ENCODE data around the gene DPRX.
"Not testable (repeated sequence)": the region's sequence is repeated elsewhere in the genome, so short reads cannot be mapped to it uniquely, and the experiment has no call there.

Gene DPRX

GRCh38 chr19:53646144-53646543, 14.3 kb downstream of the DPRX start:
- no peak for DNase-seq (ENCODE audit: low read depth in 2 of 2)

GRCh38 chr19:53647350-53647749, 15.6 kb downstream of the DPRX start:
- DNase-seq (ENCODE audit: low read depth in 2 of 2) = no peak

- no peak for DNase-seq (ENCODE audit: low read depth in 2 of 2)
These were observed 16.0 kb downstream of the DPRX start for GRCh38 chr19:53647792-53648191.

DNA sequence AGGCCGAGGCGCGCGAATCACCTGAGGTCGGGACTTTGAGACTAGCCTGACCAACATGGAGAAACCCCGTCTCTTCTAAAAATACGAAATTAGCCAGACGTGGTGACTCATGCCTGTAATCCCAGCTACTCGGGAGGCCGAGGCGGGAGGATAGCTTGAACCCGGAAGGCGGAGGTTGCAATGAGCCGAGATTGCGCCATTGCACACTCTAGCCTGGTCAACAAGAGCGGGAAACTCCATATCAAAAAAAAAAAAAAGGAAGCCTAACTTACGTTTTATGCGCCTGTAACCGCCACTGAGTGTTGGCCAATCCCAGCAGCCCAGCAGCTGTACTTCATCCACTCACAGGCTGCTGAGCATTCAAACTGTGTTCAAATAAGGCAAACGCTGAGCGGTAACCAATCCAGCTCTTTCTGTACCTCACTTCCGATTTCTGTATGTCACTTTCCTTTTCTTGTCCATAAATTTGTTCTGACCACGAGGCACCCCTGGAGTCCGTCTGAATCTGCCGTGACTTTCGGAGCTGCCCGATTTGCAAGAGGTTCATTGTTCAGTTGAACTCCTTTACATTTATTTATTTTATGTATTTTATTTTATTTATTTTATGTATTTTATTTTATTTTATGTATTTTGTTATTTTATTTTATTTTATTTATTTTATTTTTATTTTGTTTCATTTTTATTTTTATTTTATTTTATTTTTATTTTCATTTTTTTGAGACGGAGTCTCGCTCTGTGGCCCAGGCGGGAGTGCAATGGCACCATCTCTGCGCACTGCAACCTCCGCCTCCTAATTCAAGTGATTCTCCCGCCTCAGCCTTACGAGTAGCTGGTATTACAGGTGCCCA, 18.2 kb downstream of the DPRX start:
- DNase-seq (ENCODE audit: low read depth in 2 of 2) = no peak

DNA sequence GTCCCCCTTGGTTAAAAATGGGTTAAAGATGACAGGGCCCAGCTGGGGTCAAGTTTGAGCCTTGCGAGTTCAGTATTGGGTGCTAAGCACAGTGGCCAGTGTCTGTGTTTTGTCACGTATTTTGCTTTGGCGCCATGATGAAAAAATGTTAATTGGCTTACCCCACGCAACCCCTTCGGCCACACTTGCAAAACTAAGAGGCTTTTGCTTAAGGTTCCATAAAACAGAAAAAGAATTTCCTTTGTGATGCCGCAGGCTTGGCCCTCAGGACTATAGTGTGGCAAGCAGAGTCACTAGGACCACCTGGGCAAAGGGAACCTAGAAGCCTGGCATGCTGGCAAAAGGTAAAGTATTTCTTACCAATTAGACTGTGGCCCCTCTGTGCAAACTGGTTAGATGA, 20.7 kb downstream of the DPRX start:
- DNase-seq (ENCODE audit: low read depth in 2 of 2) = no peak

GRCh38 chr19:53655042-53655665, 23.4 kb downstream of the DPRX start:
- no peak for DNase-seq (ENCODE audit: low read depth in 2 of 2)

DNA sequence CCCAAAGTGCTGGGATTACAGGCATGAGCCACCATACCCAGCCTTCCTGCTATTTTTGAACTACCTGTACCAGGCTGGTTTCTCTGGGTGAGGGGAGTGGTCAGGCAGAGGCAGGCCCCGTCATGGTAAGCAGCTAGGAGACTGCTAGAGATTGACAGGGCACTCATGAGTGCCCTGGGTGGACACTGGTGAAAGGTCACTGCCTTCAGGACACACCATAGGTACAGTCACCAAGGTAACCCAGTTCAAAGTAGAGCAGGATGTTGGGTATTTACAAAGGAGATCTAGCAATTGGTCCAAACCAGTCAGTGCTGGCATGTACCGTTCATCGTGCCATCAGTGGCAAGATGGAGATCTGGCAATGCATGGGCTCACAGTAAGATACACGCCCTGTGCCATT, 25.5 kb downstream of the DPRX start:
- no peak for DNase-seq (ENCODE audit: low read depth in 2 of 2)

DNA sequence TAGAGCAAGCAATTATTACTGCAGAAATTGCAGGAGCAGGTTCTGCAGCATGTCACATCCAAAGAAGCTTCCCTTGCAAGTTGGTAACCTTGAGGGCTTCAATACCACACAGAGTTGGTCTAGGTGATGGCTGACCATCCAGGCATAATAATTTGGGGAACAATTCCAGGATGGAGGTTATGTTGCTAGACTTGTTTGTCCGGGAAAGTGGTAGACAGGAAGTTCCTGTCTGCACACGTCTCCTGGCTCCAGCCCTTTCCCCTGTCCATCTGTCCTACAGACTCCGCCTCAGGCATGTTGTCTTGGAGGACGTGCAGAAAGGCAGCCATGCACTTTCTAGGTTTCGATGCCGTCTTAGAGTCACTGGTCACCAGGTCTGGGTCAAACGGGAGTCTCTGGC, 26.0 kb downstream of the DPRX start:
- DNase-seq (ENCODE audit: low read depth in 2 of 2) = no peak

DNA sequence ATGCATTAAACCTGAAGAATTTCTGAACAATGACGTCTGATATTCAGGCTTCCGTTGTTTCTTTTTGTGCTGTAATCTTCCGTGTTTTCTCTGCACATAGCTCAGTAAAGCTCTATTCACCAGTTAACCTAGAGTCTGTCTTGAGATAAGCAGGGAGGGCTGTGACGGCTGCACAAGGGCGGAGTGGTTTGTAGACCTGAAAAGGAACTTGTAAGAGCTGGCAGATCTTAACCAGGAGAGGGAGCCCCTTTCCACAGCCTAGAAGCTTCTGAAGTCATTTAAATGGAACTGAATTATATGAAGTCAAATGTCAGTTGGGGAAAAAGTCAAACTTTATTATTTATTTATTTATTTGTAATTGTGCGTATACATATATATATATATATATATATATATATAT, 27.5 kb downstream of the DPRX start:
- no peak for DNase-seq (ENCODE audit: low read depth in 2 of 2)

DNA sequence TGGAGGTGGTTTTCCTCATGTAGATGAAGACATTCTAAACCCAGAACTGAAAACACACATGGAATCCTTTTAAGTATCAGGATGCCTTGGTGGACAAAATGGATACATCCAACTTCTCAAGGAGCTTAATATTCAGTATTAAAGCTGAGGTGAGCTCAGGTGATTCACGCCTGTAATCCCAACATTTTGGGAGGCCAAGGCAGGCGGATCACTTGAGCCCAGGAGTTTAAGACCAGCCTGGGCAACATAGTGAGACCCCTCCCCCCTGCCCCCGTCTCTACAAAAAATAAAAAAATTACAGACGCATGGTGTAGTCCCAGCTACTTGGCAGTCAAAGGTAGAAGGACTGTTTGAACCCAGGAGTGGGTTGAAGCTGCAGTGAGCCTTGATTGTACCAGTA, 28.8 kb downstream of the DPRX start:
- no peak for DNase-seq (ENCODE audit: low read depth in 2 of 2)

DNA sequence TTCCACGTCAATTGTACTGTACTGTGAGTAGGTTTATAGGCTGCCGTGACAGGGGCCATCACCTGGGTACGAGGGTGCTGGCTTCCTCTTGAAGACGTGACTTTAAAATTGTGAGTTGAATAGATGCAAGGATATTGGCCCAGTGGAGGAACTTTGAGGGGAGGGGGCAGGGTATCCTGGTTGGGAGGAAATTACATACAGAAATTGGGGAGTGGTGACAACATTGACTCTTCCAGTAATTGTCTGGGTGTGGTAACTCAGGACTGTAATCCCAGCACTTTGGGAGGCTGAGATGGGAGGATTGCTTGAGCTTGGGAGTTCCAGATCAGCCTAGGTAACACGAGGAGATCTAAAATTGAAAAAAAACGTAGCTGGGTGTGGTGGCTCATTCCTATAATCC, 30.4 kb downstream of the DPRX start:
- DNase-seq (ENCODE audit: low read depth in 2 of 2) = no peak

DNA sequence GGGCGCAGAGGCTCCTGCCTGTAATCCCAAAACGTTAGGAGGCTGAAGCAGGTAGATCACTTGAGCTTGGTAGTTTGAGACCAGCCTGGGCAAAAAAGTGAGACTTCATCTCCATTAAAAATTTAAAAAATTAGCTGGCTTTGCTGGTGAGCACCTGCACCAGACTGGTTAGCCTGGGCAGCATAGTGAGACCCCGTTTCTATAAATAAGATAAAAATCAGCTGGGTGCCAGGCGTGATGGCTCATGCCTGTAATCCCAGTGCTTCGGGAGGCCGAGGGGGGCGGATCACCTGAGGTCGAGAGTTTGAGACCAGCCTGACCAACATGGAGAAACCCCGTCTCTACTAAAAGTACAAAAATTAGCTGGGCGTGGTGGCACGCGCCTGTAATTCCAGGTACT, 32.4 kb downstream of the DPRX start:
- no peak for DNase-seq (ENCODE audit: low read depth in 2 of 2)

DNA sequence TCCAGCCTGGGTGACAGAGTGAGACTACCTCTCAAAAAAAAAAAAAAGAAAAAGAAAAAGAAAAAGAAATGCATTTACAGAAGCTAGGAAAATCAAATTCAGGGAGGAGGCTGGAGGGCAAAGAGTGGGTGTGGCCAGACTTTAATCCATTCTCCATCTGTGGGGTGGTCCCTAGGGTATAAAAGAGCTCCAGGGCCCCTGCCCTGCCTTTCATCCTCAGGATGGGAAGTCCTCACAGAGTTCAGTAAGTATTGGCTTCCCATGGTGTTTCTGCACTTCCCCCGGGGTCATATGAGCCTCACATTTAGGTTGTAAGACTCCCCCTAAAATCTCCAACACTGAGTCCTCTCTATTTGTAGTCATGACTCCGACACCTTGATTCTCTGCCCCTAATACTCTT, 33.0 kb downstream of the DPRX start:
- no peak for DNase-seq (ENCODE audit: low read depth in 2 of 2)

GRCh38 chr19:53666331-53666730, 34.5 kb downstream of the DPRX start:
- not testable (repeated sequence) for DNase-seq (ENCODE audit: low read depth in 2 of 2)

GRCh38 chr19:53668804-53669203, 37.0 kb downstream of the DPRX start:
- not testable (repeated sequence) for DNase-seq (ENCODE audit: low read depth in 2 of 2)

GRCh38 chr19:53670345-53670744, 38.5 kb downstream of the DPRX start:
- DNase-seq (ENCODE audit: low read depth in 2 of 2) = no peak

DNA sequence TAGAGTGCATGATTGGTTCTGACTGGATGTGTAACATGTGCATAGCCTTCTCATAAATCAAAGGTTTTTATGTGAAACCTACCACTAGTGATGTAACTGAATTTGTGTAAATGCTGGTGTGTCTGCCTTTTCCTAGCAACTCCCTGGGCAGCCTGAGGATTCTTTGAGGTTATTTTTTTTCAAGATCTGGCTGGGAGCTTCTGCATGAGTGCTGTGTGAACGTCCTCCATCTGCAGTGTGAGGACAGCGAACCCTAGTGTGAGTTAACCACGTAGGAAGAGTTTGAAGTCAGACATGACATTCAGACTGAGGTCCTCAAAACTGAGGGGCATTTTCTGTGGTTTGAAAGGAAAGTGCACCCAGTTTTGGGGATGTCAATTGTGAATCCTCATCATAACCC, 39.9 kb downstream of the DPRX start:
- DNase-seq (ENCODE audit: low read depth in 2 of 2) = no peak

All from stimulated activated CD8-positive, alpha-beta memory T cell treated with anti-CD3 and anti-CD28 coated beads, Interleukin-2, amount 100 ng/mL, for 48 hours (primary cell).